GM23338 (cell line): ENCODE measurements around the gene TNS1. TPM values are rescaled to one million over a fixed set of nuclear protein-coding genes. Genes with fewer than 3 reads are reported as not detected.
A peak's percentile ranks its signal among the peaks of the same experiment; 100 is the strongest.

ENCODE experiments used
- ATAC-seq: fragments of 200-7000 bp; cut with Tn5 transposase; 3 replicates; pipeline ENCODE4 v1.9.1; 2020
- DNase-seq: peaks from one replicate; pipeline ENCODE4 v3.0.0-alpha.2; 2015; ENCODE audit warnings: low spot score
- H2AFZ ChIP-seq: fragments of 200-600 bp; sonication (generic); 2 replicates; pipeline ENCODE4 v1.8.0; 2016; ENCODE audit warnings: antibody characterized with exemption, mild to moderate bottlenecking, moderate library complexity
- H3F3A ChIP-seq: fragments of 200-600 bp; sonication (generic); replicated peaks from 2 replicates; pipeline ENCODE4 v1.8.0; 2017; ENCODE audit warnings: antibody characterized with exemption, mixed run types, low read depth
- H3K27ac ChIP-seq: fragments of 200-600 bp; sonication (generic); 2 replicates; pipeline ENCODE4 v1.6.1; 2016; ENCODE audit warnings: low read depth
- H3K27me3 ChIP-seq: fragments of 200-600 bp; sonication (generic); 2 replicates; pipeline ENCODE4 v1.8.0; 2016; ENCODE audit warnings: mild to moderate bottlenecking, mixed run types, moderate library complexity; ENCODE audit not compliant: insufficient read depth
- H3K36me3 ChIP-seq: fragments of 200-600 bp; sonication (generic); 2 replicates; pipeline ENCODE4 v1.8.0; 2016; ENCODE audit warnings: mild to moderate bottlenecking; ENCODE audit not compliant: insufficient read depth
- H3K4me1 ChIP-seq: fragments of 200-600 bp; sonication (generic); 2 replicates; pipeline ENCODE4 v1.8.0; 2016; ENCODE audit warnings: mild to moderate bottlenecking, moderate library complexity; ENCODE audit not compliant: insufficient read depth
- H3K4me2 ChIP-seq: fragments of 200-600 bp; sonication (generic); 2 replicates; pipeline ENCODE4 v1.7.1; 2017; ENCODE audit warnings: mixed run types
- H3K4me3 ChIP-seq: fragments of 200-600 bp; sonication (generic); 2 replicates; pipeline ENCODE4 v1.6.1; 2016; ENCODE audit warnings: mixed run types
- H3K79me2 ChIP-seq: fragments of 200-600 bp; sonication (generic); replicated peaks from 2 replicates; pipeline ENCODE4 v1.8.0; 2017; ENCODE audit warnings: mild to moderate bottlenecking; ENCODE audit not compliant: insufficient read depth
- H3K9me2 ChIP-seq: fragments of 200-600 bp; sonication (generic); 2 replicates; pipeline ENCODE4 v1.8.0; 2017; ENCODE audit not compliant: insufficient read depth
- H4K20me1 ChIP-seq: fragments of 200-600 bp; sonication (generic); replicated peaks from 2 replicates; pipeline ENCODE4 v1.8.0; 2017; ENCODE audit warnings: mild to moderate bottlenecking; ENCODE audit not compliant: insufficient read depth
- H3K27ac Mint-ChIP-seq: 2 replicates; pipeline ENCODE4 v1.8.0; 2020; ENCODE audit warnings: inconsistent platforms, mild to moderate bottlenecking, moderate library complexity, mixed read lengths
- H3K27me3 Mint-ChIP-seq: 3 replicates; pipeline ENCODE4 v1.8.0; 2022; ENCODE audit warnings: low read depth, mild to moderate bottlenecking, moderate library complexity, mixed read lengths, inconsistent platforms; ENCODE audit not compliant: insufficient read depth, poor library complexity
- H3K36me3 Mint-ChIP-seq: 3 replicates; pipeline ENCODE4 v1.8.0; 2021; ENCODE audit warnings: low read depth, mild to moderate bottlenecking, inconsistent platforms, moderate library complexity, mixed read lengths
- H3K4me1 Mint-ChIP-seq: 3 replicates; pipeline ENCODE4 v1.8.0; 2020; ENCODE audit warnings: mild to moderate bottlenecking, inconsistent platforms, mixed read lengths
- H3K4me3 Mint-ChIP-seq: 3 replicates; pipeline ENCODE4 v1.8.0; 2021; ENCODE audit warnings: moderate library complexity, mild to moderate bottlenecking, inconsistent platforms, mixed read lengths
- H3K9me3 Mint-ChIP-seq: 3 replicates; pipeline ENCODE4 v1.8.0; 2020; ENCODE audit warnings: moderate library complexity, mild to moderate bottlenecking, inconsistent platforms, mixed read lengths
- EZH2phosphoT487 ChIP-seq: fragments of 200-600 bp; sonication (generic); IDR thresholded peaks from one replicate; pipeline ENCODE4 v1.8.1; 2018; ENCODE audit warnings: antibody characterized with exemption; ENCODE audit not compliant: unreplicated experiment
- JUNB ChIP-seq: IDR thresholded peaks from one replicate; pipeline ENCODE4 v1.6.1; 2016; ENCODE audit warnings: antibody characterized with exemption; ENCODE audit not compliant: unreplicated experiment
- NANOG ChIP-seq: IDR thresholded peaks from 2 replicates; pipeline ENCODE4 v1.6.1; 2016; ENCODE audit warnings: antibody characterized with exemption, borderline replicate concordance
- POLR2AphosphoS5 ChIP-seq: IDR thresholded peaks from 2 replicates; pipeline ENCODE4 v1.6.1; 2016; ENCODE audit warnings: antibody characterized with exemption, low read depth
- STAT1 ChIP-seq: IDR thresholded peaks from one replicate; pipeline ENCODE4 v1.6.1; 2016; ENCODE audit warnings: antibody characterized with exemption; ENCODE audit not compliant: unreplicated experiment
- ZNF331 ChIP-seq: fragments of 250-450 bp; sonication (Bioruptor Pico); IDR thresholded peaks from 2 replicates; pipeline ENCODE4 v1.5.0; 2020; ENCODE audit warnings: low read depth, mild to moderate bottlenecking, moderate library complexity
- polyA plus RNA-seq: library from polyadenylated mRNA; unstranded; fragments of >200 nt; fragmentation: Nextera tagmentation; extraction: Ambion mirVana; gene quantifications from 2 replicates; pipeline ENCODE4 v1.2.1, GENCODE V29; 2016
- total RNA-seq: library from RNA; depleted of rRNA; stranded (reverse); fragments of >200 nt; shearing (Covaris generic); gene quantifications from 2 replicates; pipeline ENCODE4 v1.2.3, GENCODE V29; 2014
- TF ChIP-seq, protein P1 (sequence below): IDR thresholded peaks from one replicate; pipeline ENCODE4 v1.6.1; 2018; ENCODE audit warnings: antibody characterized with exemption; ENCODE audit not compliant: unreplicated experiment
- TF ChIP-seq, protein P2 (sequence below), 2 experiments: fragments of 200-600 bp in 1 of 2; sonication (generic) in 1 of 2; conservative IDR thresholded peaks; 2 replicates each; pipeline versions ENCODE4 v1.5.1 to v1.6.1; 2016 to 2017; ENCODE audit warnings: antibody characterized with exemption in 2 of 2, low read depth in 2 of 2, mild to moderate bottlenecking in 2 of 2, moderate library complexity in 1 of 2
- TF ChIP-seq, protein P3 (sequence below): IDR thresholded peaks from 2 replicates; pipeline ENCODE4 v1.6.1; 2016; ENCODE audit warnings: antibody characterized with exemption
- TF ChIP-seq, protein P4 (sequence below): fragments of 250-450 bp; sonication (Bioruptor Pico); IDR thresholded peaks from 2 replicates; pipeline ENCODE4 v1.5.0; 2020; ENCODE audit warnings: mild to moderate bottlenecking, moderate library complexity

The TNS1 gene
- total and polyA plus RNA-seq, 2 experiments from 2014 or later = 2.0 to 7.4 TPM

DNA sequence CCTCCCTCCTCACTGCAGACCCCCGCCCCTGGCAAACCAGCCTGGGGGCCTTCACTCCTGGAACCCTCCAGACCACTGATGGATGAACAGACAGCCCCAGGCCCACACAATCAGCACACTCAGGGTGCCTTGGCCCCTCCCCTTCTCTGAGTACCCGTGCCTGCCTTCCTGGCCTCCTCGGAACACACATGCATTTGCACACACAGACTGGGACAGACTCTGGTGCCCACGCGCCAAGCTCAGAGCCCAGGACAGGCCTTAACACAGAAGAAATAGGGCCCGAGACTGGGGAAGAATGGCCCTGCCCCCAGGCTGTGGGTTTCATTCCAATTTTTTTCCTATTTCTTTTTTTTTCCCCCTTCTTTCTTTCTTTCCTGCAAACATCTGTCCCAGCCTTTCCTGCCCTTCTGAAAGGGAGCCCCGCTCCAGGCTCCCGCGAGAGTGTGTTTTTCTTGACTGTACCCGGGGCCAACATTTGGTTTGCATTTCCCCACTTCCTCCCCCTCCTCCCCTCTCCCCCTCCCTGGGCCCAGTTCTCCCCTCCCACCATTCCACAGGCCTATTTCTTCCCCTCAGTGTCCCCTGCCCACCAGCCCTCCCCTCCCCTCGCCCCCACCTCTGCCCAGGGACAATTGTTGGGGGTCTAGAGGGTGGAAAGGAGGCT, 618 bp upstream of the TNS1 start:
- no peaks in the 10 kb centered on the region for H3K36me3 Mint-ChIP-seq
- Histone ChIP-seq H3K27ac (no peak overlapping the region), H4K20me1 (no peaks in the 10 kb centered on the region), H2AFZ (peak overlapping the region; percentile 91; the same call in 1 of the 2 replicates), H3K79me2 (no peaks in the 10 kb centered on the region), H3K9me2 (no peaks in the 10 kb centered on the region), H3K4me2 (peak overlapping the region; percentile 62), H3K4me3 (no peak overlapping the region), H3K27me3 (peaks cover 4% of the 10 kb centered on the region), H3K4me1 (peaks cover 14% of the 10 kb centered on the region; the same call in 1 of the 2 replicates), H3K36me3 (no peaks in the 10 kb centered on the region), H3F3A (no peaks in the 10 kb centered on the region)
- TF ChIP-seq JUNB (no peak), EZH2phosphoT487 (no peak), POLR2AphosphoS5 (no peak), NANOG (no peak), ZNF331 (CRISPR knock-in tag) (no peak), STAT1 (no peak)
- TF ChIP-seq, protein P1, sequence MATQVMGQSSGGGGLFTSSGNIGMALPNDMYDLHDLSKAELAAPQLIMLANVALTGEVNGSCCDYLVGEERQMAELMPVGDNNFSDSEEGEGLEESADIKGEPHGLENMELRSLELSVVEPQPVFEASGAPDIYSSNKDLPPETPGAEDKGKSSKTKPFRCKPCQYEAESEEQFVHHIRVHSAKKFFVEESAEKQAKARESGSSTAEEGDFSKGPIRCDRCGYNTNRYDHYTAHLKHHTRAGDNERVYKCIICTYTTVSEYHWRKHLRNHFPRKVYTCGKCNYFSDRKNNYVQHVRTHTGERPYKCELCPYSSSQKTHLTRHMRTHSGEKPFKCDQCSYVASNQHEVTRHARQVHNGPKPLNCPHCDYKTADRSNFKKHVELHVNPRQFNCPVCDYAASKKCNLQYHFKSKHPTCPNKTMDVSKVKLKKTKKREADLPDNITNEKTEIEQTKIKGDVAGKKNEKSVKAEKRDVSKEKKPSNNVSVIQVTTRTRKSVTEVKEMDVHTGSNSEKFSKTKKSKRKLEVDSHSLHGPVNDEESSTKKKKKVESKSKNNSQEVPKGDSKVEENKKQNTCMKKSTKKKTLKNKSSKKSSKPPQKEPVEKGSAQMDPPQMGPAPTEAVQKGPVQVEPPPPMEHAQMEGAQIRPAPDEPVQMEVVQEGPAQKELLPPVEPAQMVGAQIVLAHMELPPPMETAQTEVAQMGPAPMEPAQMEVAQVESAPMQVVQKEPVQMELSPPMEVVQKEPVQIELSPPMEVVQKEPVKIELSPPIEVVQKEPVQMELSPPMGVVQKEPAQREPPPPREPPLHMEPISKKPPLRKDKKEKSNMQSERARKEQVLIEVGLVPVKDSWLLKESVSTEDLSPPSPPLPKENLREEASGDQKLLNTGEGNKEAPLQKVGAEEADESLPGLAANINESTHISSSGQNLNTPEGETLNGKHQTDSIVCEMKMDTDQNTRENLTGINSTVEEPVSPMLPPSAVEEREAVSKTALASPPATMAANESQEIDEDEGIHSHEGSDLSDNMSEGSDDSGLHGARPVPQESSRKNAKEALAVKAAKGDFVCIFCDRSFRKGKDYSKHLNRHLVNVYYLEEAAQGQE = no peak
- TF ChIP-seq, protein P2, sequence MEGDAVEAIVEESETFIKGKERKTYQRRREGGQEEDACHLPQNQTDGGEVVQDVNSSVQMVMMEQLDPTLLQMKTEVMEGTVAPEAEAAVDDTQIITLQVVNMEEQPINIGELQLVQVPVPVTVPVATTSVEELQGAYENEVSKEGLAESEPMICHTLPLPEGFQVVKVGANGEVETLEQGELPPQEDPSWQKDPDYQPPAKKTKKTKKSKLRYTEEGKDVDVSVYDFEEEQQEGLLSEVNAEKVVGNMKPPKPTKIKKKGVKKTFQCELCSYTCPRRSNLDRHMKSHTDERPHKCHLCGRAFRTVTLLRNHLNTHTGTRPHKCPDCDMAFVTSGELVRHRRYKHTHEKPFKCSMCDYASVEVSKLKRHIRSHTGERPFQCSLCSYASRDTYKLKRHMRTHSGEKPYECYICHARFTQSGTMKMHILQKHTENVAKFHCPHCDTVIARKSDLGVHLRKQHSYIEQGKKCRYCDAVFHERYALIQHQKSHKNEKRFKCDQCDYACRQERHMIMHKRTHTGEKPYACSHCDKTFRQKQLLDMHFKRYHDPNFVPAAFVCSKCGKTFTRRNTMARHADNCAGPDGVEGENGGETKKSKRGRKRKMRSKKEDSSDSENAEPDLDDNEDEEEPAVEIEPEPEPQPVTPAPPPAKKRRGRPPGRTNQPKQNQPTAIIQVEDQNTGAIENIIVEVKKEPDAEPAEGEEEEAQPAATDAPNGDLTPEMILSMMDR (conservative IDR thresholded peaks at IDR 0.05; ENCODE audit: low read depth in 2 of 2) = no peak
- TF ChIP-seq, protein P3, sequence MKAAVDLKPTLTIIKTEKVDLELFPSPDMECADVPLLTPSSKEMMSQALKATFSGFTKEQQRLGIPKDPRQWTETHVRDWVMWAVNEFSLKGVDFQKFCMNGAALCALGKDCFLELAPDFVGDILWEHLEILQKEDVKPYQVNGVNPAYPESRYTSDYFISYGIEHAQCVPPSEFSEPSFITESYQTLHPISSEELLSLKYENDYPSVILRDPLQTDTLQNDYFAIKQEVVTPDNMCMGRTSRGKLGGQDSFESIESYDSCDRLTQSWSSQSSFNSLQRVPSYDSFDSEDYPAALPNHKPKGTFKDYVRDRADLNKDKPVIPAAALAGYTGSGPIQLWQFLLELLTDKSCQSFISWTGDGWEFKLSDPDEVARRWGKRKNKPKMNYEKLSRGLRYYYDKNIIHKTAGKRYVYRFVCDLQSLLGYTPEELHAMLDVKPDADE = no peak
- TF ChIP-seq, protein P4, sequence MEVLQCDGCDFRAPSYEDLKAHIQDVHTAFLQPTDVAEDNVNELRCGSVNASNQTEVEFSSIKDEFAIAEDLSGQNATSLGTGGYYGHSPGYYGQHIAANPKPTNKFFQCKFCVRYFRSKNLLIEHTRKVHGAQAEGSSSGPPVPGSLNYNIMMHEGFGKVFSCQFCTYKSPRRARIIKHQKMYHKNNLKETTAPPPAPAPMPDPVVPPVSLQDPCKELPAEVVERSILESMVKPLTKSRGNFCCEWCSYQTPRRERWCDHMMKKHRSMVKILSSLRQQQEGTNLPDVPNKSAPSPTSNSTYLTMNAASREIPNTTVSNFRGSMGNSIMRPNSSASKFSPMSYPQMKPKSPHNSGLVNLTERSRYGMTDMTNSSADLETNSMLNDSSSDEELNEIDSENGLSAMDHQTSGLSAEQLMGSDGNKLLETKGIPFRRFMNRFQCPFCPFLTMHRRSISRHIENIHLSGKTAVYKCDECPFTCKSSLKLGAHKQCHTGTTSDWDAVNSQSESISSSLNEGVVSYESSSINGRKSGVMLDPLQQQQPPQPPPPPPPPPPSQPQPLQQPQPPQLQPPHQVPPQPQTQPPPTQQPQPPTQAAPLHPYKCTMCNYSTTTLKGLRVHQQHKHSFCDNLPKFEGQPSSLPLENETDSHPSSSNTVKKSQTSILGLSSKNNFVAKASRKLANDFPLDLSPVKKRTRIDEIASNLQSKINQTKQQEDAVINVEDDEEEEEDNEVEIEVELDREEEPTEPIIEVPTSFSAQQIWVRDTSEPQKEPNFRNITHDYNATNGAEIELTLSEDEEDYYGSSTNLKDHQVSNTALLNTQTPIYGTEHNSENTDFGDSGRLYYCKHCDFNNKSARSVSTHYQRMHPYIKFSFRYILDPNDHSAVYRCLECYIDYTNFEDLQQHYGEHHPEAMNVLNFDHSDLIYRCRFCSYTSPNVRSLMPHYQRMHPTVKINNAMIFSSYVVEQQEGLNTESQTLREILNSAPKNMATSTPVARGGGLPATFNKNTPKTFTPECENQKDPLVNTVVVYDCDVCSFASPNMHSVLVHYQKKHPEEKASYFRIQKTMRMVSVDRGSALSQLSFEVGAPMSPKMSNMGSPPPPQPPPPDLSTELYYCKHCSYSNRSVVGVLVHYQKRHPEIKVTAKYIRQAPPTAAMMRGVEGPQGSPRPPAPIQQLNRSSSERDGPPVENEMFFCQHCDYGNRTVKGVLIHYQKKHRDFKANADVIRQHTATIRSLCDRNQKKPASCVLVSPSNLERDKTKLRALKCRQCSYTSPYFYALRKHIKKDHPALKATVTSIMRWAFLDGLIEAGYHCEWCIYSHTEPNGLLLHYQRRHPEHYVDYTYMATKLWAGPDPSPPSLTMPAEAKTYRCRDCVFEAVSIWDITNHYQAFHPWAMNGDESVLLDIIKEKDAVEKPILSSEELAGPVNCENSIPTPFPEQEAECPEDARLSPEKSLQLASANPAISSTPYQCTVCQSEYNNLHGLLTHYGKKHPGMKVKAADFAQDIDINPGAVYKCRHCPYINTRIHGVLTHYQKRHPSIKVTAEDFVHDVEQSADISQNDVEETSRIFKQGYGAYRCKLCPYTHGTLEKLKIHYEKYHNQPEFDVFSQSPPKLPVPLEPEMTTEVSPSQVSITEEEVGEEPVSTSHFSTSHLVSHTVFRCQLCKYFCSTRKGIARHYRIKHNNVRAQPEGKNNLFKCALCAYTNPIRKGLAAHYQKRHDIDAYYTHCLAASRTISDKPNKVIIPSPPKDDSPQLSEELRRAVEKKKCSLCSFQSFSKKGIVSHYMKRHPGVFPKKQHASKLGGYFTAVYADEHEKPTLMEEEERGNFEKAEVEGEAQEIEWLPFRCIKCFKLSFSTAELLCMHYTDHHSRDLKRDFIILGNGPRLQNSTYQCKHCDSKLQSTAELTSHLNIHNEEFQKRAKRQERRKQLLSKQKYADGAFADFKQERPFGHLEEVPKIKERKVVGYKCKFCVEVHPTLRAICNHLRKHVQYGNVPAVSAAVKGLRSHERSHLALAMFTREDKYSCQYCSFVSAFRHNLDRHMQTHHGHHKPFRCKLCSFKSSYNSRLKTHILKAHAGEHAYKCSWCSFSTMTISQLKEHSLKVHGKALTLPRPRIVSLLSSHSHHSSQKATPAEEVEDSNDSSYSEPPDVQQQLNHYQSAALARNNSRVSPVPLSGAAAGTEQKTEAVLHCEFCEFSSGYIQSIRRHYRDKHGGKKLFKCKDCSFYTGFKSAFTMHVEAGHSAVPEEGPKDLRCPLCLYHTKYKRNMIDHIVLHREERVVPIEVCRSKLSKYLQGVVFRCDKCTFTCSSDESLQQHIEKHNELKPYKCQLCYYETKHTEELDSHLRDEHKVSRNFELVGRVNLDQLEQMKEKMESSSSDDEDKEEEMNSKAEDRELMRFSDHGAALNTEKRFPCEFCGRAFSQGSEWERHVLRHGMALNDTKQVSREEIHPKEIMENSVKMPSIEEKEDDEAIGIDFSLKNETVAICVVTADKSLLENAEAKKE (CRISPR knock-in tag) = no peak
- no peaks in the 10 kb centered on the region for H3K9me3 Mint-ChIP-seq
- no peak overlapping the region for H3K27ac Mint-ChIP-seq
- peaks cover 25% of the 10 kb centered on the region for H3K4me1 Mint-ChIP-seq
- DNase-seq (no peak), ATAC-seq (peak; percentile 37)
- H3K27me3 Mint-ChIP-seq = peaks cover 13% of the 10 kb centered on the region
- no peak overlapping the region for H3K4me3 Mint-ChIP-seq
